Hindlimb muscle (tissue), 1 donor: ENCODE measurements around the gene PPIF. TPM values are rescaled to one million over a fixed set of nuclear protein-coding genes. Genes with fewer than 3 reads are reported as not detected.

ENCODE experiments used
- DNase-seq: peaks from one replicate; pipeline ENCODE4 v3.0.0-alpha.2; 2013
- polyA plus RNA-seq: library from polyadenylated mRNA; unstranded; fragments of 120-200 nt; gene quantifications from one replicate; pipeline ENCODE4 v1.2.1, GENCODE V29; 2013; ENCODE audit not compliant: insufficient read length

Gene PPIF
- polyA plus RNA-seq, 1 donor: 21.5 TPM

DNA sequence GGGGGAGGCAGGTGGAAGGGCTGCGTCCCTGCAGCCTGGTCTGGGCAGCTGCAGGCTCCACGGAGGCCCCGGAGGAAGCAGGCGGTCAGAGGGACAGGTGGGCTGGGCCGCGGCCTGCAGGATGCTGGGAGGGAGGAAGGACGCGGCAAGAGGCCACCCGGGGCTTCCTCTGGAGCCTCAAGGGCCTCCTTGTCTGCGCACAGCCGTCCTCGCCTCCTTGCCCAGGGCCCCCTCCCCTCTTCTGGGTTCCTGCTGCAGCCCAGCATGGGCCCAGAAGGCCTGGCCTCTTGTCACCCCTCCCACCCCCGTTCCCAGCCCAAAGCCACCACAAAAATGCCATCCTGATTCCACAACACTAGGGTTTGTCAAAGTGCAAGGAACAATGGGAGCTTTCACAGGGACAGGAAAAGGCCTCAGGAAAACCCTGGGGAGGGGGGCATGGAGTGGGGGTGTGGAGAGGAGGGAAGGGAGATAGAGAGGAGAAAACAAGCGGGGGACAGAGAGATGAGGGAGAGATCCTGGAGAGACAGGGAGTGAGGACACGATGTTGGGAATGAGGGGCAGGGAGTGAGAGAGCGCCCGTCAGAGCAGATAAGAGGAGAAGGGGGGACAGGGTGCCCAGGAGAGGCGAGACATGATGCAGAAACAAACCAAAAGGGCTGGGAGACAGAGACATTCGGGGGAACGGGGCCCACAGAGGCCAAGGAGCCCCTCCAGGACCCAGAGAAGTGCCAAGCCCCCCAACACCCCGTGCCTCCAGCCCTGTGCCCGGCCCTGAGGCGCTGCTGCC is 56.4 kb downstream of the PPIF start:
- DNase-seq: no peak

GRCh38 chr10:79404231-79404609 is 57.0 kb downstream of the PPIF start:
- DNase-seq: no peak

DNA sequence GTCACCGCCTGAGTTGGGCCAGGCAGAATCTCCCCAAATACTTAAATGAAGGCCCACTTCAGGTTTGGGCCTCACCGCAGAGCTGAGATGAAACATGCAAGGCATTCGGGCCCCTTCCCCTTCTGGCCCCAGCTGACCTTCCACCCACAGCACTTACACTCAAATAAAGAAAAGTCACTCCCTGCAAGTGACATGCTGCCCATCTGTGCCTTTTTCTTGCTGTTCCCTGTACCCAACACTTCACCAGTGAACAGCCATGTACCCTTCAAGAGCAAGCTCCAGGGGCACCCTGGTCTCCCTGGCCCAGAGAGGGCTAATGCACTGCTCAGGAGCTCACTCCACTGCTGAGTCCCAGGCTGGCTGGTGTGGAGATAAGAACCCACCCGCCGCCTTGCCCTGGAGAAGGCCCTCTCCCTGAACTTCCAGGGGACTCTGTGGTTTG is 57.4 kb downstream of the PPIF start:
- DNase-seq: no peak

Other genes starting within 250 kb of the PPIF start
- 82.0 TPM for gene ZCCHC24, start 98.2 kb downstream of the PPIF start, polyA plus RNA-seq
- gene EIF5AL1, start 165.1 kb downstream of the PPIF start, polyA plus RNA-seq: 1.6 TPM
- gene SFTPA2, start 212.9 kb downstream of the PPIF start, polyA plus RNA-seq: 0.26 TPM